ENCODE measurements around the gene TMEM87B.

TMEM87B gene

DNA sequence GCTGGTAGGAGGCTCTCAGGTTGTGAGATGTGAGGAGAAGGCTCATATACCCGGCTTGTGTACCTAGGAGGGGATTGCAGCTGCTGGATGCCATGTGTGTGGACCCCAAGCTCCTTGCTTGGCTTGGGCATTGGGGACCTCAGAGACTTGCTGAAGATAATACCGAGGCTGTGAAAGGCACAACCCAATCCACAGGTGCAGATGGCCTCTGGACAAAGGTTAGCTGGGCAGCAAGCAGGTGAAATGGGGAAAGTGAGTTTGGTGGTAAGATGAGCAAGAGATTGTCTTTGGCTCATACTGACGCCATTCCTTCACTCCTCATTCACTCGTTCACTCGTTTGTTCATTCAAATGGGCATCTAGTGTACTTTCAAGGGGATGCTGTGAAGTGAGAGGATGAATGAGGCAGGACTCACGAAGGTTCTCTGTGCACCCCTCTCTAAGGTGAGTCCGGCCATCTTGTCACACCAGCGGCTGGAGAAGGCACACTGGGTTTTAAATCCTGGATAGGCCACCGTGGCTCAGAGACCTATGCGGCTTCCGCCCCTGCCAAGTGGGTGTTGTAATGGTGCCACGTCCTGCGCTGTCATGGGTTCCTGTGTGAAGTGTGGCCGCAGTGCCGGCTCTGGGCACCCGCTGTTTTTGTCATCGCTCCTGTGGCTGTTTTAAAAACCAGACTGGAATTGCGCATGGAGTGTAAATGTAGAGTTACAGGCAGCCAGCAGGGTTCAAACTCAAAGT, 96.8 kb downstream of the TMEM87B start:
- H3K4me3 ChIP-seq (ENCODE audit: low read length), result no peak overlapping the region
- TF ChIP-seq ZNF274 (IDR thresholded peaks at IDR 0.05; ENCODE audit: low read depth, low read length), result no peak

DNA sequence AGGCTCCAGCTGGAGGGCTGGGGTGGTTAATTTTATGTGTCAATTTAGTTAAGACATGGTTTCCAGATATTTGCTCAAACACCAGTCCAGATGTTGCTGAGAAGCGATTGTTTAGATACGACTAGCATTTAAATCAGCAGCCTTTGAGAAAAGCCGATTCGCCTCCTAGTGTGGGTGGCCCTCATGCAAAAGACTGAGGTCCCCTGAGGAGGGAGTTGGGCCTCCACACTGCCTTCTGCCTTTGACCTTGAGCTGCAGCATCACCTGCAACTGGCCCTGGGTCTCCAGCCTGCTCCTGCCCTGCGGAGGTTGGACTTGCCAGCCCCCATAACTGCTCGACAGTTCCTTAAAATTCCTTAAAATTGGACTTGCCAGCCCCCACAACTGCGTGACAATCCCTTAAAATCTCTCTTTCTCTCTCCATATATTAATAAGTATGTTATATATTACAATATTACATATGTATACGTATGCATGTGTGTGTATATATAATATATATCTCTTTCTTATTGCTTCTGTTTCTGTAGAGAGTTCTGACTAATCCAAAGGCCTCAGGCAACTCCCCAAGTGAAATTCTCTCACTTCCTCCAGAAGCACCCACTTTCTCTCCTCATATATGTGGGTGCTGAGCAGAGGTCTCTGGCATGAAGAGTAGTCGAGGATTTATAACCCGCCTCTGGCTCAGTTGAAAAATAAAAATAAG, 97.6 kb downstream of the TMEM87B start:
- no peak for TF ChIP-seq ZNF274 (IDR thresholded peaks at IDR 0.05; ENCODE audit: low read depth, low read length)
- no peak overlapping the region for H3K4me3 ChIP-seq (ENCODE audit: low read length)

DNA sequence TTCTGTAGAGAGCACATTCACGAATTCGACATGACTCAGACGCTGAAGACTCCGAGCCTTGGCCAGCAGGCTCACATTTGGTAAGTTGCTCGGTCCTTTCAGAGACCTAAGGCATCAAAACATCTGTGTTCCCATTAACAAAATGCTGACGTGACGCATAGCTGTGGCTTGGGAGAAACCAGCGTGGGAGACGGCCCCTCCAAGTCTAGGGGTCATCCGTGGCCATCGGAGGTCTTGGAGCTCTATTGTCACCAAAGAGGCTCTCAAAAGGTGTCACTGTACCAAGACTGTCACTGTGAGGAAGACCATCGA, 98.1 kb downstream of the TMEM87B start:
- H3K4me3 ChIP-seq (ENCODE audit: low read length), result no peak overlapping the region
- no peak for TF ChIP-seq ZNF274 (IDR thresholded peaks at IDR 0.05; ENCODE audit: low read depth, low read length)

DNA sequence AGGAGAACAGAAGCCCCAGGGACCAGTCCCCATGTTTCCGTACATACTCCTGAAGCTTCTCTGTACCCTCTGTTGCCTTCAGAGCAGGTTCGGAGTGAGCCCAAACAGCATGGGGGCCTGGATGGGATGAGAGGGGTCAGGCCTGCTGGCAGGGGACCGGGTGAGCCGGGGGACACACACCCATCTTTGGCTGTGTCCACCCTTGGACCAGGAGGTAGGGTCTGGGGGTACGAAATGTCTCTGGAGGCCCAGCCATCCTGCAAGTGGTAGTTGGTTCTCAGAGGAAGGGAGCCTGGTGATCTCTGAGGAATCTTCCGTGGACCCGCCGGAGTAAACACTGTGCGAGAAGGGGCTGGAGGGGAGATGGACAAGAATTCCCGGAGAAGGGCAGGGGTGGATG, 98.4 kb downstream of the TMEM87B start:
- no peak for TF ChIP-seq ZNF274 (IDR thresholded peaks at IDR 0.05; ENCODE audit: low read depth, low read length)
- no peak overlapping the region for H3K4me3 ChIP-seq (ENCODE audit: low read length)

DNA sequence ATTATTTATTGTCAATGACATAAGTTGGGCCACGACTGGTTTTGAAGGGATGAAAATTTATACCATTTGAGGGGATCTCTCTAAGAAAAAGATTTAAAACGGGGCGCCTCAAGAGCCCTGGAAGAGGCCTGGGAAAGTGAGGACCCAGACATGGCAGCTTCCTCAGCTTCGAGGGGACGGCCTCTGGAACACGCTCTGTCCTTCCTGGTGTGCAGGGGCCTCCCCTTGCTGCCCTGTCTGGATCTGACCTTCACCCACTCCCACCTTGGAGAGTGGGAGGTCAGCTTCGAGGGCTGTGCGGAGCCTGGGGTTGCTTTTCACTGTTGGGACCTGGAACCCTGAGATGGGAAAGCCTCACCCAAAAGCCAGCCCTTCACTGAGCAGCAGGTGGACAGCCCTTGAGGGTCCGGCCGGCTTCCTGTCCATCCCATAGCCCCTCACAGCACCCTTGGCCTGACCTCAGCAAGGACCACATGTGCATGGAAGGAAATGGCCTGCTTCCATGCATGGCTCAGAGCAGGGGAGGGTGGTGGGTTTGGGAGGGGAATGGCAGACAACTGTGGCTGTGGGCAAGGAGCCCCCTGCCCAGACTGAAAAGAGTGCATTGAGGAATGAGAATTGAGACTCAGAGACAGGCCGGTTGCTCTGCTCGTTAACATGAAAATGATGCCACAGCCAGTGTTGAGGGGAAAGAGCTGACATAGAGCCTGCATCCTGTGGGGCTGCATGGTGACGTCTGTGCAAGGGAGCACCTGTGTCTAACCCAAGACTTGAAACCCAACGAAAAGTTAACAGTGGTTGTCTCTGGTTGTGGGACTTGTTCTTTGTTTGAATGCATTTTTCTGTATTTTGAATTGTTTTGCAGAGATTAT, 99.4 kb downstream of the TMEM87B start:
- no peak overlapping the region for H3K4me3 ChIP-seq (ENCODE audit: low read length)
- TF ChIP-seq ZNF274 (IDR thresholded peaks at IDR 0.05; ENCODE audit: low read depth, low read length), result no peak

DNA sequence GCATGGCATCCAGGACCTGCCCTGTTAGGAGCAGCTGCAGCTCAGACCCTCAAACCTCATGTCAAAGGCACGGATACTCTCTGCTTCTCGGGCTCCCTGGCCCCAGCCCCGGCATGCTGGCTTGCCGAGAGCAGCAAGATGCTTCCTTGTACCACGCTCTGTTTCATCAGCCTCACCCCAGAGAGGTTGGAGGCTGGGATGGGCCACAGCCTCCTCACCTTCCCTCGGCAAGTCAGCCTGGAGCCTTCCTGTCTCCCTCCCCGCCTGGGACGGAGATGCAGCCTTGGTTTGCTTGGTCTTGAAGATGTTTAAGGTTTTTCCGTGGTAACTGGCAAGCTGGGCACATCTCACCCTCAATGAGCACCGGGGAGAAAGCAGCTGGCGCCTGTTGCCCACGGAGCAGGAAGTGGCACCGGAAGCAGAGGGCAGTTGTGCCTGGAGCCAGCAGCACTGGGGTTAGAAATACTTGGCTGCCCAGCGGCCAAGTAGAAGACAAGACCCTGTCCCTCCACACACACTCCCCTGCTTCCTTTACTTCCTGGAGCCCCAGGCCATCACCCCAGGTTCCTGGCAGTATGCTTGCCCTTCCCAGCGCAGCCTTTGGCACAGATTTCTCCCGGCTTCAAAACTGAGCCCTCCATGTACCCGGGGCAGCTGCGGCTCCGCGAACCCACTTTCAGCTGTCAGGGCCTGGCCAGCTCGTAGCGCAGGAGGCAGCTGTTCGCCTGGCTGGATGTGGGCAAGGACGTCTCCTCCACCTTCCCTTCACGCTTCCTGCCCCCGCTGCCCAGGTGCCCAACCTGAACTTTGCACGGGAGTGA, 100.5 kb downstream of the TMEM87B start:
- TF ChIP-seq ZNF274 (IDR thresholded peaks at IDR 0.05; ENCODE audit: low read depth, low read length), result no peak
- no peak overlapping the region for H3K4me3 ChIP-seq (ENCODE audit: low read length)

DNA sequence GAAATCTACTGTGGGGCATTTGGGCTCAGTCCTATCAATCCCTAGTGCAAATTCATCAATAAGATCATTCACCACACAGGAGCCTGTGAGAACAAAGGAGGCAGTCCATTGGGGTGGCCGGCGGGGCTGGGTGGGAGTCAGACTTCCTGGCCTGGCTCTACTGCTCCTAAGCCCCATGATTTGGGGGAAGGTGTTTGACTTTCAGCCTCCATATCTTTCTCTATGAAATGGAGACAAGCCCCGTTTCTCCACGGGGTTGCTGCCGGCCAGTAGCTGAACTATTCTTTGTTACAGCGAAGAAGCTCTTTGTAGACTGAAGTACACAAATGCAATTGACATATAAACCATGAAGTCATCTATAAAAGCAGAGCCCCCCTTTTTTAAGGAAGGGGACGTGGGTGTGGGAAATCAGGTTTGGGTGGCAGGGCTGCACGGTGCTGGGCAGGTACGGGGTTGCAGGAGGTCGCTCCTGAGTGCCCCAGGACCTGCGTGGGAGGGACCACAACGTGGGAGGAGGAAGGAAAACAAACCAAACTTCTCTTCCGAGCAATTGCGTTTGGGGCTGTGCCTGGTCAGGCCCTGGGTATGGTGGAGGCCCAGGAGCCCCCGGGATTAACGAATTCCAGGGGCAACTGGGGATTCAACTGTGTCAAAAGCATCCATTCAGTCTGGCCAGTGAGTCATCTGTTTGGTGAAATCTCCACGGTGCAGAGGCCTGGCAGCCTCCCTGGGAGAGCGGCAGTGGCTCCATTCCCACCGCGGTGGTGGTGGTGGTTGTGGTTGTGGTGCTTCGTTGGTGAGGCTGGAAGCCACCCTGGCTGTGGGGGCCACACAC, 101.3 kb downstream of the TMEM87B start:
- no peak for TF ChIP-seq ZNF274 (IDR thresholded peaks at IDR 0.05; ENCODE audit: low read depth, low read length)
- H3K4me3 ChIP-seq (ENCODE audit: low read length), result no peak overlapping the region

DNA sequence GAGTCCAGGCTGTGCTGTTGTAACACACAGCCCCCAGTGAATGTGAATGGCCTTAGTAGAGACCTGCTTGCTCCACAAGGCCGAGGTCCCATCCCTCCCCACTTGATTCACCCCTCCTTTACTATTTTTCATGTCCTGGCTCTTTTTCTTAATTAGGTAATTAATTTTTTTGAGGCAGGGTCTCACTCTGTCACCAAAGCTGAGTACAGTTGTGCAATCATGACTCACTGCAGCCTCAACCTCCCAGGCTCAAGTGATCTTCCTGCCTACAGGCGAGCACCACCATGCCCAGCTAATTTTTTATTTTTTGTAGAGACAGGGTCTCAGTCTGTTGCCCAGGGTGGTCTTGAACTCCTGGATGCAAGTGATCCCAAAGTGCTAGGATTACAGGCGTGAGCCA, 102.4 kb downstream of the TMEM87B start:
- no peak overlapping the region for H3K4me3 ChIP-seq (ENCODE audit: low read length)
- no peak for TF ChIP-seq ZNF274 (IDR thresholded peaks at IDR 0.05; ENCODE audit: low read depth, low read length)

DNA sequence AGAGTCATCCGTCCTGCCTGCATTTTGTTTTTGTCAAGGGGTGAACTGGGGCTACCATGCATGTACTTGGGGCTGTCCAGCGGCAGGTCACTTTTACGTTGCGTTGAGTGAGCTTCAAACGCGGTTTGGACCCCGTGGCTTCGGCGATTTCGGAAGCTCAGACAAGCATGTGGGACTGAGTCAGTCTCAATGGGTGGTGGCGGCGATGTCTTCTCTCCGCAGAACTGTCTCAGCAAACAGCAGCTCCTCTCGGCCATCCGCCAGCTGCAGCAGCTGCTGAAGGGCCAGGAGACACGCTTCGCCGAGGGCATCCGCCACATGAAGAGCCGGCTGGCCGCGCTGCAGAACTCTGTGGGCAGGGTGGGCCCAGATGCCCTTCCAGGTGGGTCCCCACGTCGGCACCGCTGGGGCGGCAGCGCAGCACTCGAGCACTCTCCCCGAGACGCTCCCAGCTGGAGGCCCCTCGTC, 104.4 kb downstream of the TMEM87B start:
- TF ChIP-seq ZNF274 (IDR thresholded peaks at IDR 0.05; ENCODE audit: low read depth, low read length), result no peak
- no peak overlapping the region for H3K4me3 ChIP-seq (ENCODE audit: low read length)

DNA sequence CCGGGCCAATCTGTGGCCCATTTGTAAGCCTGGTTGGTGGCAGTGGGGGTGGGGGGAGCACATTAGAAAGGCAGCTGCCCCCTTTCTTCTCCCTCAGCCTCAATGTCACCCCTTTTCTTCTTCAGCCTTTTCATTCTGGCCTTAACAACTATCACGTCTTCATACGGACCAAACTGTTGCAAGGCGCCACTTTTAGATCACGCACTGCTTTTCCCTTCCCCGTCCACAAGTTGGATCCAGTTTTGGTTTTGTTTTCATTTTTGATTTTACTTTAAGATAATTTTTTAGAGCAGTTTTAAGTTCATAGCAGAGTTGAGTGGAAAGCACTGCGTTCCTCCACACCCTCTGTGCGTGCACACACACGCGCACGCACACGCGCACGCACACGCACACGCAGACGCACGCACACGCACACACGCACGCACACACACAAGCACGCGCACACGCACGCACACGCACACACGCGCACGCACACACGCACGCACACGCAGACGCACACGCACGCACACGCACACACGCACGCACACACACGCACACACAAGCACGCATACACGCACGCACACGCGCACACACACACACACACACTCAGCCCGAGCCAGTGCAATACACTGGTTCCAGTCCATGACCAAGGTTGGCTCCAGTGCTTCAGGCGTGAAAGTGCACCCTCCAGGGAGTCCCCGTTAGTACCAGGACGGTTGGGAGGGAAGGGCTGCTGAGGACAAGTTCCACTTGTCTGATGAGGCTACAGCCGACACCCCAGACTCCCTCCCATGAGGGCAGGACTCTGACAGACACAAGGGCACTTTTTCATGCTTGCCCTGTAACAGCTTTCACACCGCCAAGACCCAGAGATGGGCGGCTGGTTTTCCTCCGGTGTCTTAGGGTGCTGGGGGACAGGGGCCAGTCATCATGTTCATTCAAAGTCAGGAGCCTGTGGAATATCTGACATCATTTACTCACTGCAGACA, 105.5 kb downstream of the TMEM87B start:
- H3K4me3 ChIP-seq (ENCODE audit: low read length), result no peak overlapping the region
- no peak for TF ChIP-seq ZNF274 (IDR thresholded peaks at IDR 0.05; ENCODE audit: low read depth, low read length)

DNA sequence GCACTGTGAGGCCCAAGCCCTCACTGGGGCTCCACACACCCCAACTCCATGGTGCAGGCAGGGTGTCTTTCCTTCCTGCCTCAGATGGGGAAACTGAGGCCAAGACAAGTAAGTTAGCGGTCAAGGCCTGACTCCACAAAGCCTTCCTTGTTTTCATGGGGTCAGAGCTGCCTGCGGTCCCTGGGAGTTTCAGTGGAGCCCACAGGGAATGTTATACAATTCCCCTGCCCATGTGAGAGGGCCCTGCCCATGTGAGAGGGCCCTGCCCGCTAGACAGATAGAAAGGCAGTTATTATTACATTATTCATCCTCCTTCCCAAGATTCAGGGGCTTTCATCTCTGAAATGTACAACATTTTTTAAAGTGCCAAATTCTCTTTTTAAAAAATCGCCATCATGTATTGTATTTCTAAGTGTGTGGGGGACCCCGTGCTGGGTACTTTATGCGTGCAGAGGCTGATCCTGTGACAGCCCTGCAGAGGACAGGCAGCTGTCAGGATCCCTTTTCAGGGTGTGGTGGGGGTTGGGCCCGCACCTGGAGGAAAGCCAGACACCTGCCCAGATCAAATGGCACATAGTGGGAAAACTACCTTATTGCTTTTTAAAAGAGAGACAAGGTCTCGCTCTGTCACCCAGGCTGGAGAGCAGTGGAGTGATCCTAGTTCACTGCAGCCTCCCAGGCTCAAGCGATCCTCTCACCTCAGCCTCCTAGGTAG, 106.5 kb downstream of the TMEM87B start:
- H3K4me3 ChIP-seq (ENCODE audit: low read length), result no peak overlapping the region
- TF ChIP-seq ZNF274 (IDR thresholded peaks at IDR 0.05; ENCODE audit: low read depth, low read length), result no peak

Data from GM08714 (cell line).